ENCODE measurements around the gene PIK3AP1. TPM values are rescaled to one million over a fixed set of nuclear protein-coding genes. Genes with fewer than 3 reads are reported as not detected.

The PIK3AP1 gene
- total and polyA plus RNA-seq, 2 experiments from 2014 or later: not detected

GRCh38 chr10:96666741-96667140 lies 53.6 kb downstream of the PIK3AP1 start:
- 91 to 98% methylated on average over 2 to 3 of the region's 3 CpGs for WGBS, 2 experiments (ENCODE audit: low coverage in 1 of 2, low lambda C conversion rate in 2 of 2, missing lambda C conversion rate in 2 of 2)
- no peaks in the 10 kb centered on the region for H4K20me1 ChIP-seq (ENCODE audit: insufficient read depth)
- H3K9me2 ChIP-seq (ENCODE audit: insufficient read depth): no peaks in the 10 kb centered on the region
- no peaks in the 10 kb centered on the region for H3K9me3 ChIP-seq (ENCODE audit: low read depth)
- in situ Hi-C loops (cut with MboI): no loop called here
- no peaks in the 10 kb centered on the region for H3K36me3 ChIP-seq (ENCODE audit: low read depth)
- no peak overlapping the region for H3K9ac ChIP-seq
- H3K4me3 ChIP-seq: no peak overlapping the region
- no peak for DNase-seq
- TF ChIP-seq EZH2phosphoT487 (IDR thresholded peaks at IDR 0.05; ENCODE audit: insufficient read depth, low read depth): no peak
- no peak for TF ChIP-seq EZH2 (IDR thresholded peaks at IDR 0.05; ENCODE audit: insufficient read depth, poor library complexity, severe bottlenecking)
- H2AFZ ChIP-seq: no peak overlapping the region
- peaks cover 11% of the 10 kb centered on the region; the same call in 1 of the 2 replicates for H3K4me1 ChIP-seq (ENCODE audit: insufficient read depth)
- no peak overlapping the region for H3K27ac ChIP-seq
- no peaks in the 10 kb centered on the region for H3K79me2 ChIP-seq (ENCODE audit: insufficient read depth)
- peaks cover 14% of the 10 kb centered on the region; the same call in 1 of the 2 replicates for H3F3A ChIP-seq (ENCODE audit: insufficient read depth)
- no peaks in the 10 kb centered on the region for H3K27me3 ChIP-seq (replicated peaks; ENCODE audit: insufficient read depth)
- no peak overlapping the region for H3K4me2 ChIP-seq (ENCODE audit: unreplicated experiment)

- Histone ChIP-seq H2AFZ (no peak overlapping the region), H4K20me1 (ENCODE audit: insufficient read depth) (no peaks in the 10 kb centered on the region), H3K27ac (no peak overlapping the region), H3K4me3 (no peak overlapping the region), H3K9me3 (ENCODE audit: low read depth) (no peaks in the 10 kb centered on the region), H3F3A (ENCODE audit: insufficient read depth) (peaks cover 14% of the 10 kb centered on the region; the same call in 1 of the 2 replicates), H3K4me2 (ENCODE audit: unreplicated experiment) (peak overlapping the region; percentile 37), H3K79me2 (ENCODE audit: insufficient read depth) (no peaks in the 10 kb centered on the region), H3K4me1 (ENCODE audit: insufficient read depth) (peaks cover 11% of the 10 kb centered on the region; the same call in 1 of the 2 replicates), H3K27me3 (replicated peaks; ENCODE audit: insufficient read depth) (no peaks in the 10 kb centered on the region), H3K9me2 (ENCODE audit: insufficient read depth) (no peaks in the 10 kb centered on the region), H3K9ac (no peak overlapping the region), H3K36me3 (ENCODE audit: low read depth) (no peaks in the 10 kb centered on the region)
- 37 to 44% methylated on average over 6 of the region's 6 CpGs for WGBS, 2 experiments (ENCODE audit: low coverage in 1 of 2, low lambda C conversion rate in 2 of 2, missing lambda C conversion rate in 2 of 2)
- DNase-seq: peak; percentile 71
- TF ChIP-seq EZH2 (IDR thresholded peaks at IDR 0.05; ENCODE audit: insufficient read depth, poor library complexity, severe bottlenecking): no peak
- TF ChIP-seq EZH2phosphoT487 (IDR thresholded peaks at IDR 0.05; ENCODE audit: insufficient read depth, low read depth): no peak
- in situ Hi-C loops (cut with MboI): no loop called here
Measured at GRCh38 chr10:96665306-96665705, 55.0 kb downstream of the PIK3AP1 start.

GRCh38 chr10:96664563-96664962 lies 55.8 kb downstream of the PIK3AP1 start:
- H3K36me3 ChIP-seq (ENCODE audit: low read depth): no peaks in the 10 kb centered on the region
- 64 to 73% methylated on average over 3 of the region's 3 CpGs for WGBS, 2 experiments (ENCODE audit: low coverage in 1 of 2, low lambda C conversion rate in 2 of 2, missing lambda C conversion rate in 2 of 2)
- no peak overlapping the region for H3K4me3 ChIP-seq
- H3K79me2 ChIP-seq (ENCODE audit: insufficient read depth): no peaks in the 10 kb centered on the region
- H3K27ac ChIP-seq: no peak overlapping the region
- H3F3A ChIP-seq (ENCODE audit: insufficient read depth): peaks cover 14% of the 10 kb centered on the region; the same call in 1 of the 2 replicates
- H3K9ac ChIP-seq: no peak overlapping the region
- no peaks in the 10 kb centered on the region for H3K27me3 ChIP-seq (replicated peaks; ENCODE audit: insufficient read depth)
- no peaks in the 10 kb centered on the region for H4K20me1 ChIP-seq (ENCODE audit: insufficient read depth)
- TF ChIP-seq EZH2phosphoT487 (IDR thresholded peaks at IDR 0.05; ENCODE audit: insufficient read depth, low read depth) (no peak), EZH2 (IDR thresholded peaks at IDR 0.05; ENCODE audit: insufficient read depth, poor library complexity, severe bottlenecking) (no peak)
- in situ Hi-C loops (cut with MboI): no loop called here
- H3K4me1 ChIP-seq (ENCODE audit: insufficient read depth): peaks cover 11% of the 10 kb centered on the region; the same call in 1 of the 2 replicates
- no peaks in the 10 kb centered on the region for H3K9me3 ChIP-seq (ENCODE audit: low read depth)
- no peak overlapping the region for H3K4me2 ChIP-seq (ENCODE audit: unreplicated experiment)
- no peaks in the 10 kb centered on the region for H3K9me2 ChIP-seq (ENCODE audit: insufficient read depth)
- H2AFZ ChIP-seq: no peak overlapping the region
- no peak for DNase-seq

GRCh38 chr10:96663797-96664196 lies 56.5 kb downstream of the PIK3AP1 start:
- Histone ChIP-seq H3K9ac (no peak overlapping the region), H3K9me2 (ENCODE audit: insufficient read depth) (no peaks in the 10 kb centered on the region), H3K36me3 (ENCODE audit: low read depth) (no peaks in the 10 kb centered on the region), H3K79me2 (ENCODE audit: insufficient read depth) (no peaks in the 10 kb centered on the region), H4K20me1 (ENCODE audit: insufficient read depth) (no peaks in the 10 kb centered on the region), H3K9me3 (ENCODE audit: low read depth) (no peaks in the 10 kb centered on the region), H3K27me3 (replicated peaks; ENCODE audit: insufficient read depth) (no peaks in the 10 kb centered on the region), H3F3A (ENCODE audit: insufficient read depth) (peaks cover 14% of the 10 kb centered on the region; the same call in 1 of the 2 replicates), H3K4me3 (no peak overlapping the region), H3K4me1 (ENCODE audit: insufficient read depth) (peaks cover 11% of the 10 kb centered on the region; the same call in 1 of the 2 replicates), H3K27ac (no peak overlapping the region), H3K4me2 (ENCODE audit: unreplicated experiment) (no peak overlapping the region), H2AFZ (no peak overlapping the region)
- TF ChIP-seq EZH2 (IDR thresholded peaks at IDR 0.05; ENCODE audit: insufficient read depth, poor library complexity, severe bottlenecking) (no peak), EZH2phosphoT487 (IDR thresholded peaks at IDR 0.05; ENCODE audit: insufficient read depth, low read depth) (no peak)
- no peak for DNase-seq
- in situ Hi-C loops (cut with MboI): no loop called here

- Histone ChIP-seq H3K79me2 (ENCODE audit: insufficient read depth) (no peaks in the 10 kb centered on the region), H3K4me3 (no peak overlapping the region), H3K4me1 (ENCODE audit: insufficient read depth) (peaks cover 11% of the 10 kb centered on the region; the same call in 1 of the 2 replicates), H3K36me3 (ENCODE audit: low read depth) (no peaks in the 10 kb centered on the region), H3K4me2 (ENCODE audit: unreplicated experiment) (no peak overlapping the region), H2AFZ (no peak overlapping the region), H3K9me3 (ENCODE audit: low read depth) (no peaks in the 10 kb centered on the region), H4K20me1 (ENCODE audit: insufficient read depth) (no peaks in the 10 kb centered on the region), H3K27me3 (replicated peaks; ENCODE audit: insufficient read depth) (no peaks in the 10 kb centered on the region), H3K9ac (no peak overlapping the region), H3F3A (ENCODE audit: insufficient read depth) (peaks cover 14% of the 10 kb centered on the region; the same call in 1 of the 2 replicates), H3K27ac (no peak overlapping the region), H3K9me2 (ENCODE audit: insufficient read depth) (no peaks in the 10 kb centered on the region)
- DNase-seq: no peak
- in situ Hi-C loops (cut with MboI): no loop called here
- 83 to 97% methylated on average over 2 of the region's 2 CpGs for WGBS, 2 experiments (ENCODE audit: low coverage in 1 of 2, low lambda C conversion rate in 2 of 2, missing lambda C conversion rate in 2 of 2)
- TF ChIP-seq EZH2 (IDR thresholded peaks at IDR 0.05; ENCODE audit: insufficient read depth, poor library complexity, severe bottlenecking) (no peak), EZH2phosphoT487 (IDR thresholded peaks at IDR 0.05; ENCODE audit: insufficient read depth, low read depth) (no peak)
Measured at GRCh38 chr10:96661632-96662031, 58.7 kb downstream of the PIK3AP1 start.
